Smooth muscle cell (in vitro differentiated cells): ENCODE data around the gene FERD3L. TPM values are rescaled to one million over a fixed set of nuclear protein-coding genes. Genes with fewer than 3 reads are reported as not detected.

ENCODE experiments used
- DNase-seq: peaks from one replicate; lab custom pipeline; 2025; ENCODE audit not compliant: unreplicated experiment; lab: John Stamatoyannopoulos, UW
- H2AFZ ChIP-seq: fragments of 200-600 bp; sonication (generic); 2 replicates; pipeline ENCODE4 v1.6.0; 2016; ENCODE audit warnings: antibody characterized with exemption, low read depth, mild to moderate bottlenecking
- H3F3A ChIP-seq: fragments of 200-600 bp; sonication (generic); 2 replicates; pipeline ENCODE4 v1.6.0; 2017; ENCODE audit warnings: antibody characterized with exemption, low read depth
- H3K27ac ChIP-seq: fragments of 200-600 bp; sonication (generic); 2 replicates; pipeline ENCODE4 v1.5.1; 2016; ENCODE audit warnings: low read depth, mild to moderate bottlenecking
- H3K27me3 ChIP-seq: fragments of 200-600 bp; sonication (generic); 2 replicates; pipeline ENCODE4 v1.6.1; 2016; ENCODE audit warnings: low read depth, mild to moderate bottlenecking
- H3K36me3 ChIP-seq: fragments of 200-600 bp; sonication (generic); 2 replicates; pipeline ENCODE4 v1.5.1; 2016; ENCODE audit warnings: low read depth
- H3K4me1 ChIP-seq: fragments of 200-600 bp; sonication (generic); 2 replicates; pipeline ENCODE4 v1.5.1; 2016; ENCODE audit warnings: low read depth
- H3K4me2 ChIP-seq: fragments of 200-600 bp; sonication (generic); 2 replicates; pipeline ENCODE4 v1.6.0; 2016; ENCODE audit warnings: mild to moderate bottlenecking
- H3K4me3 ChIP-seq: fragments of 200-600 bp; sonication (generic); 2 replicates; pipeline ENCODE4 v1.5.1; 2016; ENCODE audit warnings: mild to moderate bottlenecking
- H3K79me2 ChIP-seq: fragments of 200-600 bp; sonication (generic); 2 replicates; pipeline ENCODE4 v1.6.0; 2016; ENCODE audit warnings: low read depth, mild to moderate bottlenecking
- H3K9ac ChIP-seq: fragments of 200-600 bp; sonication (generic); 2 replicates; pipeline ENCODE4 v1.6.0; 2016; ENCODE audit warnings: low read depth
- H3K9me3 ChIP-seq: fragments of 200-600 bp; sonication (generic); replicated peaks from 2 replicates; pipeline ENCODE4 v1.5.1; 2016; ENCODE audit warnings: low read depth
- H4K20me1 ChIP-seq: fragments of 200-600 bp; sonication (generic); 2 replicates; pipeline ENCODE4 v1.6.0; 2016; ENCODE audit warnings: low read depth
- CTCF ChIP-seq: fragments of 200-600 bp; sonication (generic); IDR thresholded peaks from 2 replicates; pipeline ENCODE4 v1.5.1; 2017; ENCODE audit warnings: borderline replicate concordance, mild to moderate bottlenecking, antibody characterized with exemption; ENCODE audit not compliant: insufficient read depth, poor library complexity, severe bottlenecking
- WGBS: methylation state at CpG from one replicate; pipeline ENCODE4 v1.1.7; 2016; ENCODE audit warnings: low lambda C conversion rate; 5-methylcytosine and 5-hydroxymethylcytosine counted together
- polyA plus RNA-seq: library from polyadenylated mRNA; unstranded; fragments of >200 nt; fragmentation: Nextera tagmentation; extraction: Ambion mirVana; gene quantifications from 2 replicates; pipeline ENCODE4 v1.2.1, GENCODE V29; 2016
- total RNA-seq: library from RNA; depleted of rRNA; stranded (reverse); fragments of >200 nt; gene quantifications from 2 replicates; pipeline ENCODE4 v1.2.3, GENCODE V29; 2014

Gene FERD3L
- total and polyA plus RNA-seq, 2 experiments from 2014 or later, result not detected

GRCh38 chr7:19095353-19095860 is 49.8 kb downstream of the FERD3L start:
- WGBS, result 88% methylated on average over 5 of the region's 5 CpGs
- Histone ChIP-seq H4K20me1 (no peaks in the 10 kb centered on the region), H3K79me2 (peaks cover 18% of the 10 kb centered on the region), H3K27me3 (no peaks in the 10 kb centered on the region), H3K4me1 (no peaks in the 10 kb centered on the region), H3K36me3 (no peaks in the 10 kb centered on the region), H3K27ac (no peak overlapping the region), H3K4me2 (no peak overlapping the region), H3K9me3 (no peaks in the 10 kb centered on the region), H3K4me3 (no peak overlapping the region), H3F3A (no peaks in the 10 kb centered on the region), H3K9ac (no peak overlapping the region), H2AFZ (no peak overlapping the region)
- no peak for TF ChIP-seq CTCF
- DNase-seq, result no peak

Other genes starting within 250 kb of the FERD3L start
- gene TWIST1, start 27.8 kb downstream of the FERD3L start, total RNA-seq, result 33.2 and 51.3 TPM in 2 replicates
- gene TWIST1, start 27.8 kb downstream of the FERD3L start, polyA plus RNA-seq, result 45.6 and 58.0 TPM in 2 replicates